Measurements from ENCODE around the gene TEKT1. TPM values are rescaled to one million over a fixed set of nuclear protein-coding genes. Genes with fewer than 3 reads are reported as not detected.
"Not testable (repeated sequence)": the region's sequence is repeated elsewhere in the genome, so short reads cannot be mapped to it uniquely, and the experiment has no call there.

Gene TEKT1
- not detected for polyA plus RNA-seq

DNA sequence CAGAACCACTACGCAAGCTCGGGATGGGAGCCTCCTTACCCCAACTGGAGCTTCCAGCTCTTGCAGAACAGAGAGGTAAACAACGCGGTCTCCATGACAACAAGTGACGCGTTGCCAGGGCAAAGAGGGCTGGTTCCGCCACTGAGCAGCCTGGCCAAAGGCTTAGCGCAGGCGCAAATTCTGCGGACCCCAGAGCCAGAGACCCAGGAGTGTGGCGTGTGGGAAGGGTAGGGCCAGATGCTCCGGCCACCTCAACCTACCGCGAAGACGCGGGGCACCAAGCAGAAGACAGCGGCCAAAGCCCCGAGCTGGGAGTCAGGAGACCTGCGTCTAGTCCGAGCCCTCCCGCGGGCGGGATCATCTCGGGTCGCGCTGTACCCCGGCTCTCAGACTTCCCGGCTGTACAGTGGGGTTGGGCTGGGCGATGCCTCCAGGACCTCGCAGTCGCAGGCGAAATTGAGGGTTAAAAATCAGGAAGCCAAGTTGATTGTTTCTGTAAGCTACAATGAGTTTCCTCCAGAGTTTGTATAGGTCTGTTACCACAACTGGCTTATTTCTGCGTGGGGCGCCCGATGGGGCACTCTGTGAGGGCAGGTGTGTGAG lies at the start of gene TEKT1:
TEKT1 (minus strand) TSS at position 69 of the 603 bp plus-strand sequence. CDS start 1,353 bp downstream, outside the sequence.
- WGBS, 3 donors, result 2% methylated on average over 35 of the region's 35 CpGs
- H3K27ac ChIP-seq (ENCODE audit: low read depth, low read length), result no peak within 1 kb of the TSS

DNA sequence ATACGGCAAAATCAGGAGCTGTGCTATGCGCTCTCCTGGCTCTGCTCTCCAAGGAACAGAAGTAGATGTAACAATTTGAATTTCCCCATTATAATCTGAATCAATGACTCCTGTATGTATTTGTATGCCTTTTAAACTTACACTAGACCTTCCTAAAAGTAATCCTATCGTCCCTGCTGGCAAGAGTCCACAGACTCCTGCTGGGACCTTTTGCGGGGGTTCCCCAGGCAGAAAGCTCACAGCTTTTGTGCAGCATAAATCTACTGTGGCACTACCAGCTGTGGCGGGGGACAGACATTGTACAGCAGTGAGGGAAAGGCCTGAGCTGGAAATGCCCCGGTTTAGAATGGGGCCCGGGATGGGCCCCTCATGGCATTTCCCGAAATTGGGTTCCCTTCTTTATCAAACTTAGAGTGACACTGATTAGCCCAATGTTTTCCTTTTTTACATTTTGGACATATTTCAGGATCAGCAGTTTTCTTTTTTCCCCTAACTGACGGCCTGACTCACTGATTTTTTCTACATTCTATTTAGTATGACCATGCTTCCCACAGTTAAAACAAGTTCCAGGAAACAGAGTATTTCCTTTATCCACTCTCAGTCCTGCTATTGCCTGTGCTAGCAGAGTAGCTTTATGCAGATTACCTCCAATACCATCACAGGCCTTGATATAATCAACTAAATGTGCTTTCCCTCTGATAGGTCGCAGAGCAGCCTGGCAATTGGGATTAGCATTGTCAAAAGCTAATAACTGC lies 47.9 kb upstream of the TEKT1 start:
- not testable (repeated sequence) for H3K27ac ChIP-seq (ENCODE audit: low read depth, low read length)
- 44 to 62% (median 53%) methylated on average over 9 to 10 of the region's 10 CpGs for WGBS, 3 donors

DNA sequence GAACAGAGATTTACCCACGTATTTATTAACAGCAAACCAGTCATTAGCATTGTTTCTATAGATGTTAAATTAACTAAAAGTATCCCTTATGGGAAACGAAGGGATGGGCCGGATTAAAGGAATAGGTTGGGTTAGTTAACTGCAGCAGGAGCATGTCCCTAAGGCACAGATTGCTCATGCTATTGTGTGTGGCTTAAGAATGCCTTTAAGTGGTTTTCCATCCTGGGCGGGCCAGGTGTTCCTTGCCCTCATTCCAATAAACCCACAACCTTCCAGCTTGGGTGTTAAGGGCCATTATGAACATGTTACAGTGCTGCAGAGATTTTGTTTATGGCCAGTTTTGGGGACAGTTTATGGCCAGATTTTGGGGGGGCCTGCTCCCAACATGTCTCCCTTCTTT lies 43.7 kb upstream of the TEKT1 start:
- H3K27ac ChIP-seq (ENCODE audit: low read depth, low read length), result not testable (repeated sequence)
- WGBS, 3 donors, result 86 to 93% (median 87%) methylated on average over 4 of the region's 4 CpGs

DNA sequence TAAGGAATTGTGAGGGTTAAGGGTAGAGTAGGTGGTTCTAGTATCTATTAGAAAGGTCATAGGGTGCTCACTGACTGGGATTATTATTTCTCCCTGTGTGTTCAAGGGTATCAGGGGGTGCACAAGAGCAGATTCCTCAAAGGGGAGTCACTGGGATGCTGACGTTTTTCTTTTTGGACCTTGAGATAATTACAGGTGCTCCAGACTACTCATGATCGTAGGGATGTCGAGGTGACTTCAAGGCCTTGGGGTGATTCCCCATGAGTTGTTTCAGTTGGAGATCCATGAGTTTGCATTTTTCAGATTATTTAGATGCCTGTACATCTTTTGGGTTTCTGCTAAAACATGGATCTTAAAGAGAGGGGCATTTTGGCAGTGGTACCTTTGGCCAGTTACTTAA lies 41.4 kb upstream of the TEKT1 start:
- WGBS, 3 donors, result 82 to 92% (median 87%) methylated on average over 3 of the region's 3 CpGs
- H3K27ac ChIP-seq (ENCODE audit: low read depth, low read length), result no peak overlapping the region

DNA sequence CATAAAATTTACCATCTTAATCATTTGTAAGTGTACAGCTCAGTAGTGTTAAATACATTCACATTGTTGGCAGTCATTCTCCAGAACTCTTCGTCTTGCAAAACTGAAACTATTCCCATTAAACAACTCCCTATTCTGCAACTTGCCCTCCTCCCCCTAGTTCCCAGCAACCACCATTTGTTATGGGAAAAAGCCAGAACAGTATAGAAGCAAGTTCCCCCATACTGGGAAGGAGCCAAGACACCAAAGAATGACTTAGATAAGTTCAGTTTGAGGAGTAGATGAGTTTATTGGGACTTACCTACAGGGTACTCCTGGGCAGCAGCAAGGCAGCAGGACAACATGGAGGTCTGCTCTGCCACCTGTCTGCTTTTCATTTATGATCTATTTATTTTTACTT lies 39.3 kb upstream of the TEKT1 start:
- WGBS, 3 donors, result 48 to 83% (median 60%) methylated on average over 1 of the region's 1 CpG
- no peak overlapping the region for H3K27ac ChIP-seq (ENCODE audit: low read depth, low read length)

DNA sequence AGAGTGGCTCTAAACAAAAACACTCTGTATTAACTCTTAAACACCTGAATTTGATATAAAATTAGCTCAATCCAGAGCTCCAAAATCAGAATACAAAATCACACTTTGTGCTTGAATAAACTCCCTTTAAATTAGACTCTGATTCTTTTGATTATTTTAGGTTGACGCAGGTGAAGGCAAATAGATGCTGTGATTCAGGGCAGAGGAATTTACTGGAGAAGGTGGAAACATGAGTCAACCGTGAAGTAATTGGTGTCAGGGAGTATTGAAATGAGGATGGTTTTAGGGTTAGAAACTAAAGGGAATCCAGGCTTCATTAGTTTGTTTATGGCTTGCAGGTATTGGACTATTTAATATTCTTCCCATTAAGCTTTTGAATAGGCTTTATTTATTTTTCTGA lies 37.1 kb upstream of the TEKT1 start:
- 66 to 73% (median 67%) methylated on average over 2 of the region's 2 CpGs for WGBS, 3 donors
- no peak overlapping the region for H3K27ac ChIP-seq (ENCODE audit: low read depth, low read length)

DNA sequence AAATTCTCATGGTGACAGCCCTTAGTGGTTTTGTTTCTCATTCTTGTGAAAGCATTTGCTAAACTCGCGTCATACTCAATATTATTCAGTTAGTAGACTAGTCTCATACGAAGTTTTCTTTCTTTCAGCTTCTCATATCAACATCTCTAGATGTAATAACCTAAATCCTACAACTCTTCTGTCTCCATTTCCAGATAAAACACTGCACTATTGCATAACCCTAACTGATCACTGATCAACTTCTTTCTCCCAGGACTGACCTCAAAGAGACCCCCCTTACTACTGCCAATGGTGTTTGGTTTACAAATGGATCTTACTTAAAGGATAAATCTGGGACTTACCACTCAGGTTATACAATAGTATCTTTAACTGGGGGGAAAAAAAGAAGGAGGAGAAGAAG lies 36.3 kb upstream of the TEKT1 start:
- H3K27ac ChIP-seq (ENCODE audit: low read depth, low read length), result no peak overlapping the region
- 60 to 78% (median 72%) methylated on average over 3 of the region's 3 CpGs for WGBS, 3 donors

DNA sequence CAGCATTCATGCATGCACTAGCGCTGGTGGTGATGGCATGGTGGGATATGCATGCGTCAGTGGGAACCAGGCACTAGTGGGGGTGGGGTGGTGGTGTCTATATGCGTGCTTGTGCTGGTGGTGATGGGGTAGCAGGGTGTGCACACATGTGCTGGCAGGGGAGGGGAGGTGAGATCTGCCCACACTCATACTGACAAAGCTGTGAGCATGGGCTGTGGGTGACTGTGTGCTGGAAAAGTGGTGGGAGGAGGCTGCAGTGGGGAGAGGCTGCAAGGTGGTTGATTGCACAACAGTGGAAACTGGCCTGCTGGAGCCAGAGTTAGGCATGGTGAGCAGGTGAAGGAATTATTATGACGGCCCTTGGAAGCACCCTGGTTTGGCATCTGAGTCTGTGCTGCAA lies 31.3 kb upstream of the TEKT1 start:
- 83 to 94% (median 89%) methylated on average over 4 of the region's 4 CpGs for WGBS, 3 donors
- H3K27ac ChIP-seq (ENCODE audit: low read depth, low read length), result no peak overlapping the region

DNA sequence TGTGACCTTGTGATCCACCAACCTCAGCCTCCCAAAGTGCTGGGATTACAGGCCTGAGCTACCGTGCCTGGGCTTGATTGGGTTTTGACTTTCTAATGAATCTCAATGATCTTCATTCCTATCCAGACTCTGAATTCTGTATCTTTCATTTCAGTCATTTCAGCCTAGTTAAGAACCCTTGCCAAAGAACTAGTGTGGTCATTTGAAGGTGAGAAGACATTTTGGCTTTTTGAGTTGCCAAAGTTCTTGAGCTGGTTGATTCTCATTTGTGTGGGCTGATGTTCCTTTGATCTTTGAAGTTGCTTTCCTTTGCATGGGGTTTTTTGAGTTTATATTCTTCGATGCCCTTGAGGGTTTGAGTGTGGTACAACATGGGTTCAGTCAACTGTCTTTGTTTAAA lies 30.6 kb upstream of the TEKT1 start:
- 84 to 91% (median 90%) methylated on average over 2 of the region's 2 CpGs for WGBS, 3 donors
- H3K27ac ChIP-seq (ENCODE audit: low read depth, low read length), result no peak overlapping the region

DNA sequence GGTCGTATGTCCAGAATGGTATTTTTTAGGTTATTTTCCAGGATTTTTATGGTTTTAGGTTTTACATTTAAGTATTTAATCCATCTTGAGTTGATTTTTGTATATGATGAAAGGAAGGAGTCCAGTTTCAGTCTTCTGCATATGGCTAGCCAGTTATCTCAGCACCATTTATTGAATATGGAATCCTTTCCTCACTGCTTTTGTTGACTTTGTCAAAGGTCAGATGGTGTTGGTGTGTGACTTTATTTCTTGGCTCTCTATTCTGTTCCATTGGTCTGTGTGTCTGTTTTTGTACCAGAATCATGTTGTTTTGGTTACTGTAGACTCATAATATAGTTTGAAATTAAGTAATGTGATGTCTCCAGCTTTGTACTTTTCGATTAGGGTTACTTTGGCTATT lies 26.4 kb upstream of the TEKT1 start:
- H3K27ac ChIP-seq (ENCODE audit: low read depth, low read length), result no peak overlapping the region
- WGBS, 3 donors, result 83 to 89% (median 84%) methylated on average over 2 of the region's 2 CpGs

DNA sequence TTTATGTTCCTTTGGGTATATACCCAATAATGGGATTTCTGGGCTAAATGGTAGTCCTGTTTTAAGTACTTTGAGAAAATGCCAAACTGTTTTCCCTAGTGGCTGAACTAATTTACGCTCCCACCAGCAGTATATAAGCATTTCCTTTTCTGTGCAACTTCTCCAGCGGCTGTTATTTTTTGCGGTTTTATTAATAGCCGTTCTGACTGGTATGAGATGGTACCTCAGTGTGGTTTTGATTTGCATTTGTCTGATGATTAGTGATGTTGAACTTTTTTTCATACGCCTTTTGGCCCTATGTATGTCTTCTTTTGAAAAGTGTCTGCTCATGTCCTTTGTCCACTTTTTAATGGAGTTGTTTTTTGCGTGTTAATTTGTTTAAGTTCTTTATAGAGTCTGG lies 25.8 kb upstream of the TEKT1 start:
- no peak overlapping the region for H3K27ac ChIP-seq (ENCODE audit: low read depth, low read length)
- 66 to 89% (median 80%) methylated on average over 6 of the region's 6 CpGs for WGBS, 3 donors

DNA sequence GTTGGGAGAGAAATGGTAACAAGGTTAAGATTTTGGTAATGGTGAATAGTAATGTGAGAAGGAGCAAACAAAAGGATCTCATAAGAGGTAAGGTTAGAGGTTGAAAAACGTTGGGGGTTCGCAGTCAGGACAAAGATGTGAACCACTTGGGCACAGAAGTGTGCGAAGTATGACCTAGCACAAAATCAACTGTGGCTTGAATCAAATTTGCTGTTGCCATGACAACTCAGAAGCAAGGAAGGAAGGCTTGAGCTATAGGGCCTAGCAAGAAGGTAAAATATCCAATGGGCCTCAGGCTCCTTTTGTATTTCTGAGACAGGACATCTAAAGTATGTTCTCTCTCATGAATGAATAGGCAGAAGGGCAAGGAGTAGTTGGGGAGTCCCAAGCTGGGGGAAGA lies 24.5 kb upstream of the TEKT1 start:
- H3K27ac ChIP-seq (ENCODE audit: low read depth, low read length), result no peak overlapping the region
- WGBS, 3 donors, result 76% methylated on average over 3 of the region's 3 CpGs

DNA sequence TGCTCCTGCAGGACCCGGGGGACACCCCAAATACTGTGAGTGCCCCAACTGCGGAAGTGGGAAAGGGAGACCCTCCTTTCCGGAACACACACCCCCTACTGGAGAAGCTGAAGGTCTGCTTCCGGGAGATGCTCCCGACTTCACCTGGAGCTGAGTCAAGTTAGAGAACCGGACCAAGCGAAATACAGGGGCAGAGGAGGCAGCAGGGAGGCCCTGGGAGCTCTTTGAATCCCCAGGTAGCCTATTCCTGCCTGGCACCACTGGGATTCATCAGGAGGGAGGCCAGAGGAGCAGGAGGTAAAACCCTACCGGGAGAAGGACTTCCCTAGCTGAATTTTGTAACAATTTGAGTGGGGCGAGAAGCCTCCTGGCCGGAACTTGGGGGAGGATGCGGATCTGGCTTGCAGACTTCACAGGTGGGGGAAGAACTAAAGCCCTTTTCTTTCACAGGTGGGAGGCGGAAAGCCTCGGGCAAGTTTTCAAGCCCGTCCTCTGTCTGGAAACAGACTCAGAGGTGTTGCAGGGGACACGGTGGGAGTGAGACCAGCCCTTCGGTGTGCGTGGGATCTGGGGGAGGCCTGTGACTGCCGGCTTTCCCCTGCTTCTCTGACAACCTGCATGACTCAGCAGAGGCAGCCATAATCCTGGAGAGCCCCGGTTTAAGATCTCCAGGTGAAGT lies 22.4 kb upstream of the TEKT1 start:
- no peak overlapping the region for H3K27ac ChIP-seq (ENCODE audit: low read depth, low read length)
- WGBS, 3 donors, result 24 to 25% (median 24%) methylated on average over 19 of the region's 19 CpGs

DNA sequence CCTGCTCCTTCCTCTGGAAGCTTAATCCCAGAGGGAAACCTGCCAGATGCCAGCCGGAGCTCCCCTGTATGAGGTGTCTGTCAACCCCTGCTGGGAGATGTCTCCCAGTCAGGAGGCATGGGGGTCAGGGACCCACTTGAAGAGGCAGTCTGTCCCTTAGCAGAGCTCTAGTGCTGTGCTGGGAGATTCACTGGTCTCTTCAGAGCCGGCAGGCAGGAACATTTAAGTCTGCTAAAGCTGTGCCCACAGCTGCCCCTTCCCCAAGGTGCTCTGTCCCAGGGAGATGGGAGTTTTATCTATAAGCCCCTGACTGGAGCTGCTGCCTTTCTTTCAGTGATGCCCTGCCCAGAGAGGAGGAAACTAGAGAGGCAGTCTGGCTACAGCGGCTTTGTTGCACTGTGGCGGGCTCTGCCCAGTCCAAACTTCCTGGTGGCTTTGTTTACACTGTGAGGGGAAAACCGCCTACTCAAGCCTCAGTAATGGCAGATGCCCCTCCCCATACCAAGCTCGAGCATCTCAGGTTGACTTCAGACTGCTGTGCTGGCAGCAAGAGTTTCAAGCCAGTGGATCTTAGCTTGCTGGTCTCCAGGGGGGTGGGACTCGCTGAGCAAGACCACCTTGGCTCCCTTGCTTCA lies 17.1 kb upstream of the TEKT1 start:
- 56 to 64% (median 57%) methylated on average over 7 of the region's 7 CpGs for WGBS, 3 donors
- H3K27ac ChIP-seq (ENCODE audit: low read depth, low read length), result not testable (repeated sequence)

DNA sequence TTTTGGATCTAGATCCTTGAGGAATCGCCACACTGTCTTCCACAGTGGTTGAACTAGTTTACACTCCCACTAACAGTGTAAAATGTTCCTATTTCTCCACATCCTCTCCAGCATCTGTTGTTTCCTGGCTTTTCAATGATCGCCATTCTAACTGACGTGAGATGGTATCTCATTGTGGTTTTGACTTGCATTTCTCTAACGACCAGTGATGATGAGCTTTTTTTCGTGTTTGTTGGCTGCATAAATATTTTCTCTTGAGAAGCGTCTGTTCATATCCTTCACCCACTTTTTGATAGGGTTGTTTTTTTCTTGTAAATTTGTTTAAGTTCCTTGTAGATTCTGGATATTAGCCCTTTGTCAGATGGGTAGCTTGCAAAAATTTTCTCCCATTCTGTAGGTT lies 14.6 kb upstream of the TEKT1 start:
- 39 to 70% (median 48%) methylated on average over 6 of the region's 6 CpGs for WGBS, 3 donors
- not testable (repeated sequence) for H3K27ac ChIP-seq (ENCODE audit: low read depth, low read length)

DNA sequence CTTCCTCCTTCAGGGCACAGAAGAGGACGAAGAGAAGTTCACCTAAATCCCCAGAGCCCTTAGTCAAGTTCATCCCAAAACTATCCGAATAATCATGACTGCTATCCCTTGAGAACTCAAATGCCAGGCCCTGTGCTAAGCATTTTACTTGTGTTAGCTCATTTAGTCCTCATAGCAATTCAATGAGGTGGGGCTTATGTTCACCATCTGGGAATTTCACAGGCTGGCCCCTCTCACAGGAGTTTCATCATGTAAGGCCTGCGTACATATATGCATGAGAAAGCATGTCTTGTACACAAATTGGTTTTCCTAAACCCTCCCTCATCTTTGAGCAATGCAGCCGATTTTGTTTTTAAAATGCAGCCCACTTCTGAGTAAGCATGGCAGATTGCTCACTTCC lies 12.9 kb upstream of the TEKT1 start:
- 65 to 70% (median 69%) methylated on average over 4 of the region's 4 CpGs for whole genome bisulfite sequencing, 3 donors
- H3K27ac ChIP-seq (ENCODE audit: low read depth, low read length), result not testable (repeated sequence)

DNA sequence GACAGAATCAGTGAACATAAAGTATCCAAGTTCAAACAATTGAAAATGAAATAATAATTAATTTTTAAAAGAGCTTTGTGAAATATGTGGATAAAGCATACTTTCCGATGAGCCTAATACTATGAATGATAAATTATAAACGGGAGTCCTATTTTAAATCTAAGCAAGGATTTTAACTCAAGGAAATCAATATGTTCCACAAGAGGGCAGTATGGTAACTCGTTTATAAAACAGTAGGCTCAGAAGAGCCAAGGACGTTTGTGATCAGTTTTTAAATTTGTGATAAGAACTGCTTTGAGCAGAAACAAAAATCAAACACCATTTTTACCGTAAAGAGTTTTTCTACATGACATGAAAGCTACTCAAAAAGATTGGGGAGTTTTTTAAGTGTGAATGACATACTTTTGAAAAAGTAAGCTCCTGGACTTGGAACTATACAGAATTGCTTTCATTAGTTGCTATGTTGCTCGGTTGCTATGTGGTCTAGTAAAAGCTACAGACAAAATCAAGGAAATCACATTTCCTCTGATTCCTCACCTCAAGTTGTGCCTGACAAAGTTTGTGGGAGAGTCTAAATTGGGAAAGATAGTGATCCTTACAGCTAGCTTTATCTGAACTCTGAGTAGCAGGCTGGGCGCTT lies 11.8 kb upstream of the TEKT1 start:
- H3K27ac ChIP-seq (ENCODE audit: low read depth, low read length), result no peak overlapping the region
- 18 to 19% (median 19%) methylated on average over 7 of the region's 7 CpGs for WGBS, 3 donors

DNA sequence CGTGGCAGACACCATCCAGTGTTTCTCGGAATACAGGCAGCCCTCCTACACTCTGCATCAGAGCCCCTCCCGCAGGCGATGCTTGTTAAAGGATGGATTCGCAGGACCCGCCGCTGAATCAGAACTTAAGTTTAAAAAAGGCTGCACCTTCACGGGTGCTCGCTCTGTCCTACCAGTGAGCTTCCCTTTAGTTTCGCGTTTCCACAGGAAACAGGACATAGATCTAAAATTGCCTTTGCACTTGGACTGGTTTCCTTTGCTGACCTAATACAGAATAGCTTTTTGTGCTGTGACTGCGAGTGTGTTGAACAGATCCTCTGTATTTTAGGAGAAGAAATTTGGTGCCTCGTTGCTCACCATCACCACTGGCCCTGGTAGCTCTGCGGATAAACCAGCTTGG lies 10.2 kb upstream of the TEKT1 start:
- H3K27ac ChIP-seq (ENCODE audit: low read depth, low read length), result not testable (repeated sequence)
- 18 to 38% (median 21%) methylated on average over 8 to 9 of the region's 14 CpGs for WGBS, 3 donors
